NCI-H1930 (cell line): ENCODE measurements around the gene ACSL6.
"Not testable (repeated sequence)": the region's sequence is repeated elsewhere in the genome, so short reads cannot be mapped to it uniquely, and the experiment has no call there.

ENCODE experiments used
- DNase-seq, 2 experiments: peaks; one replicate each; lab custom pipeline; 2025; lab: John Stamatoyannopoulos, UW

The ACSL6 gene

DNA sequence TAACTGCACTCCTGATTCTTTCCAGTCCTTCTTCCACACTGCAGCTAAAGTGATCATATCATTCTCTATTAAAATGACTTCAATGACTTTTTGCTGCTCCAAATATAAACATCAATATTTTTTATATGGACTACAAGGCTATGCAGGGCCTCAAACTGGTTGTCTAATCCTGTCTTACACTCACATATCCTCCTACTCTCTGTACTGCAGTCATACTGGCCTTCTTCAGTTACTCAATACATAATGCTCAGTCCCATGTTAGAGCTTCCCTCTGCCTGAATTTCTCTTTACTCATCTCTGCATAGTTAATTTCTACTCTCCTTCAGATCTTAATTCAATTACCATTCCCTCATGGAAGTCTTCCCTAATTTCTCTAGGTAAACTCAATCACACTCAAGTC is 69.4 kb downstream of the ACSL6 start:
- DNase-seq, result no peak

DNA sequence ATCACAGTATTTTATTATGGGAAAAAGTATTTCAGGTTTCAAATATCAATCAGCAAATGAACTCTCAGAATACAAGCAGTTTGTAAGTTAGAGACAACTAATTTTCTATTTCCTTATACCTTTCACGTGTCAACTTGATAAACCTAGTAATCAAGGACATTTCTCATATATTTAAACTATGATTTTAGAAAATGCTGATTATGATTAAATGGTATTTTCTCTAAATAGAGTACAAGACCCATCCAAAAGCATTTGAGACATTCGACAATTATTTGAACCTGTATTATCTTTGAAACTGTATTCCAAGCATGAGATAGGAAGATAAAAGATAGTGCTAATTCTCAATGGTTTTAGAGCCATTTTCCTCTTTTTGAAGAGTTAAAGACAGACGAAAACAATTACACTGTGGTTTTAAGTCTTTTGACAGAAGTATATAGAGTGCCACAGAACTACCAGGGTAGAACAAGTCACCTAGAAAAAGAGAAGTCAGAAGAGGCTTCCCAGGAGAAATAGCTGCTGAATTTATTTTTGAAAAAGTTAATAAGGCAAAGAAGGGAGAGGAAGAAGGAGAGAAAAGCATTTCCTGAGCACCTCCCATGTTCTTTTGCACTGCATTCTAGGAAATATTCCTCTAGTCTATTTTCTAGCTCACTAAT is 71.6 kb downstream of the ACSL6 start:
- no peak for DNase-seq

DNA sequence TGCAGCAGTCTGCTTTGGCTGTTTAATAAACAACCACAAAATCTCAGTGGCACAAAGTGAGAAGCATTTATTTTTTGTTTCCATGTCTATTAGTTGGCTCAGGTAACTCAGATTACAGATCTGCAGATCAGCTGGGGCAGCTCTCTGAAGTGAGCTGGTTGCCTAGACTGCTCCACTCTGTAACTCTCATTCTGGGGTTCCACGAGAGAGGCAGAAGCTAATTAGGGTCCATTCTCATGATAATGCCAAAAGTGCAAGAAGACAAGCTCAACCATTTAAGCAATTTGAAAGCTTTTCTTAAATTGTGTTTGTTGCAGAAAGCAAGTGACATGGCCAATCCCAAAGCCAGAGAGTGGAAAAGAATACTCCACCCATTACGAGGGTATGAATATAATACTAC is 79.2 kb downstream of the ACSL6 start:
- DNase-seq, result no peak

DNA sequence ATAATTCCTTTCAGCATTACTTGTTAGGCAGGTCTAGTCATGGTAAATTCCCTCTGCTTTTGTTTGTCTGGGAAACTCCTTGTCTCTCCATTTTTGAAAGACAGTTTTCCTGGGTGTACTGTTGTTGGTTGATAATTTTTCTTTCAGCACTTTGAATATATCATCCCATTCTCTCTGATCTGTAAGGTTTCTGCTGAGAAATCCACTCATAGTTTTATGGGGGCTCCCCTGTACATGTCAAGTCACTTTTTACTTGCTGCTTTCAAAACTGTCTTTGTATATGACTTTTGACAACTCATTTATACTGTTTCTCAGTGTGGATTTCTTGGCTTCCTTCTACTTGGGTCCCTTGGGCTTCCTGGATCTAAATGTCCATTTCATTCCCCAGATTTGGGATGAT is 82.5 kb downstream of the ACSL6 start:
- no peak for DNase-seq

DNA sequence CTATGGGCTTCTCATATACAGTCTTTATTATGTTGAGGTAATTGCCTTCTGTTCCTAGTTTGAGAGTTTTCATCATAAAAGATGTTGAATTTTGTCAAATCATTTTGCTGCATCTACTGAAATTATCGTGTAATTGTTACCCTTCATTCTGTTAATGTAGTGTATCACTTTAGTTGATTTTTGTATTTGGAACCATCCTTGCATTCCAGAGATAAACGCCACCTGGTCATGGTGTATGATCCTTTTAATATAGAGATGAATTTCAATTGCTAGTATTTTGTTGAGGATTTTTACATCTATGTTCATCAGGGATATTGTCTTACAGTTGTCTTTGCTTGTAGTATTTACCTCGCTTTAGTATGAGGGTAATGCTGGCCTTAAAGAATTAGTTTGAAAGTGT is 85.3 kb downstream of the ACSL6 start:
- DNase-seq, result no peak

- DNase-seq, result no peak
Measured at GRCh38 chr5:131916481-131916880, 95.0 kb downstream of the ACSL6 start.

DNA sequence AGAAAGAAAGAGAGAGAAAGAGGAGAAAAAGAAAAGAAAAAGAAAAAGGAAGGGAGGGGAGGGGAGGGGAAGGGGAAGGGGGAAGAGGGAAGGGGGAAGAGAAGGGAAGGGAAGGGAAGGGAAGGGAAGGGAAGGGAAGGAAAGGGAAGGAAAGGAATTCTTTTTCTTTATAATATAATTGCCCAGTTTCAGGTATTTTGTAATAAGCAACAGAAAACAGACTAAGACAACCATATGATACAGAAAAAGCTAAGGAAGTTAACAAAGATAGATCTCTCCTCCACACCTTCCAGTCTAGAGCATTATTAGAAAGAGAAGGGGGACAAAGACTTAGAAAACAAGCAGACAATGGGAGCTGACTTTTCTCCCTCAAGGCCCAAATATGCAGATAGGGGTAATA is 97.0 kb downstream of the ACSL6 start:
- DNase-seq, result no peak

- no peak for DNase-seq
Measured at GRCh38 chr5:131913603-131914002, 97.9 kb downstream of the ACSL6 start.

GRCh38 chr5:131906668-131907067 is 104.8 kb downstream of the ACSL6 start:
- DNase-seq, result no peak

DNA sequence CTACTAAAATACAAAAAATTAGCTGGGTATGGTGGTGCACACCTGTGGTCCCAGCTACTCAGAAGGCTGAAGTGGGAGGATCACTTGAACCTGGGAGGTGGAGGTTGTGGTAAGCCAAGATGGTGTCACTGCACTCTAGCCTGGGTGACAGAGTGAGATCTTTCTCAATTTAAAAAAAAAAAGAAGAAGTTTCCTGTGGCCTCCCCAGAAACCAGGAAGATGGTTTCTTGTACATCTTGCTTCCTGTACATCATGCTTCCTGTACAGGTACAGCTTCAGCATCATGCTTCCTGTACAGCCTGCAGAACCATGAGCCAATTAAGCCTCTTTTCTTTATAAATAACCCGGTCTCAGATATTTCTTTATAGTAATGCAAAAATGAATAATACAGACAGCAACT is 109.2 kb downstream of the ACSL6 start:
- DNase-seq, result not testable (repeated sequence)
